GM23338 (cell line): ENCODE results near the gene FEZF1. TPM values are rescaled to one million over a fixed set of nuclear protein-coding genes. Genes with fewer than 3 reads are reported as not detected.

Source experiments
- ATAC-seq: fragments of 200-7000 bp; cut with Tn5 transposase; 3 replicates; pipeline ENCODE4 v1.9.1; 2020
- DNase-seq: peaks from one replicate; pipeline ENCODE4 v3.0.0-alpha.2; 2015; ENCODE audit warnings: low spot score
- H2AFZ ChIP-seq: fragments of 200-600 bp; sonication (generic); 2 replicates; pipeline ENCODE4 v1.8.0; 2016; ENCODE audit warnings: antibody characterized with exemption, mild to moderate bottlenecking, moderate library complexity
- H3F3A ChIP-seq: fragments of 200-600 bp; sonication (generic); replicated peaks from 2 replicates; pipeline ENCODE4 v1.8.0; 2017; ENCODE audit warnings: antibody characterized with exemption, mixed run types, low read depth
- H3K27ac ChIP-seq: fragments of 200-600 bp; sonication (generic); 2 replicates; pipeline ENCODE4 v1.6.1; 2016; ENCODE audit warnings: low read depth
- H3K27me3 ChIP-seq: fragments of 200-600 bp; sonication (generic); 2 replicates; pipeline ENCODE4 v1.8.0; 2016; ENCODE audit warnings: mild to moderate bottlenecking, mixed run types, moderate library complexity; ENCODE audit not compliant: insufficient read depth
- H3K36me3 ChIP-seq: fragments of 200-600 bp; sonication (generic); 2 replicates; pipeline ENCODE4 v1.8.0; 2016; ENCODE audit warnings: mild to moderate bottlenecking; ENCODE audit not compliant: insufficient read depth
- H3K4me1 ChIP-seq: fragments of 200-600 bp; sonication (generic); 2 replicates; pipeline ENCODE4 v1.8.0; 2016; ENCODE audit warnings: mild to moderate bottlenecking, moderate library complexity; ENCODE audit not compliant: insufficient read depth
- H3K4me2 ChIP-seq: fragments of 200-600 bp; sonication (generic); 2 replicates; pipeline ENCODE4 v1.7.1; 2017; ENCODE audit warnings: mixed run types
- H3K4me3 ChIP-seq: fragments of 200-600 bp; sonication (generic); 2 replicates; pipeline ENCODE4 v1.6.1; 2016; ENCODE audit warnings: mixed run types
- H3K79me2 ChIP-seq: fragments of 200-600 bp; sonication (generic); replicated peaks from 2 replicates; pipeline ENCODE4 v1.8.0; 2017; ENCODE audit warnings: mild to moderate bottlenecking; ENCODE audit not compliant: insufficient read depth
- H3K9me2 ChIP-seq: fragments of 200-600 bp; sonication (generic); 2 replicates; pipeline ENCODE4 v1.8.0; 2017; ENCODE audit not compliant: insufficient read depth
- H4K20me1 ChIP-seq: fragments of 200-600 bp; sonication (generic); replicated peaks from 2 replicates; pipeline ENCODE4 v1.8.0; 2017; ENCODE audit warnings: mild to moderate bottlenecking; ENCODE audit not compliant: insufficient read depth
- H3K27ac Mint-ChIP-seq: 2 replicates; pipeline ENCODE4 v1.8.0; 2020; ENCODE audit warnings: inconsistent platforms, mild to moderate bottlenecking, moderate library complexity, mixed read lengths
- H3K27me3 Mint-ChIP-seq: 3 replicates; pipeline ENCODE4 v1.8.0; 2022; ENCODE audit warnings: low read depth, mild to moderate bottlenecking, moderate library complexity, mixed read lengths, inconsistent platforms; ENCODE audit not compliant: insufficient read depth, poor library complexity
- H3K36me3 Mint-ChIP-seq: 3 replicates; pipeline ENCODE4 v1.8.0; 2021; ENCODE audit warnings: low read depth, mild to moderate bottlenecking, inconsistent platforms, moderate library complexity, mixed read lengths
- H3K4me1 Mint-ChIP-seq: 3 replicates; pipeline ENCODE4 v1.8.0; 2020; ENCODE audit warnings: mild to moderate bottlenecking, inconsistent platforms, mixed read lengths
- H3K4me3 Mint-ChIP-seq: 3 replicates; pipeline ENCODE4 v1.8.0; 2021; ENCODE audit warnings: moderate library complexity, mild to moderate bottlenecking, inconsistent platforms, mixed read lengths
- H3K9me3 Mint-ChIP-seq: 3 replicates; pipeline ENCODE4 v1.8.0; 2020; ENCODE audit warnings: moderate library complexity, mild to moderate bottlenecking, inconsistent platforms, mixed read lengths
- CREB1 ChIP-seq: fragments of 250-450 bp; sonication (Bioruptor Pico); IDR thresholded peaks from 2 replicates; pipeline ENCODE4 v1.5.0; 2020; ENCODE audit warnings: low read depth, mild to moderate bottlenecking, moderate library complexity
- EZH2 ChIP-seq: fragments of 200-600 bp; sonication (generic); IDR thresholded peaks from one replicate; pipeline ENCODE4 v1.8.0; 2017; ENCODE audit warnings: antibody characterized with exemption, mild to moderate bottlenecking, low read depth; ENCODE audit not compliant: unreplicated experiment
- JUNB ChIP-seq: IDR thresholded peaks from one replicate; pipeline ENCODE4 v1.6.1; 2016; ENCODE audit warnings: antibody characterized with exemption; ENCODE audit not compliant: unreplicated experiment
- NANOG ChIP-seq: IDR thresholded peaks from 2 replicates; pipeline ENCODE4 v1.6.1; 2016; ENCODE audit warnings: antibody characterized with exemption, borderline replicate concordance
- POLR2AphosphoS5 ChIP-seq: IDR thresholded peaks from 2 replicates; pipeline ENCODE4 v1.6.1; 2016; ENCODE audit warnings: antibody characterized with exemption, low read depth
- STAT1 ChIP-seq: IDR thresholded peaks from one replicate; pipeline ENCODE4 v1.6.1; 2016; ENCODE audit warnings: antibody characterized with exemption; ENCODE audit not compliant: unreplicated experiment
- ZNF114 ChIP-seq: fragments of 250-450 bp; sonication (Bioruptor Pico); IDR thresholded peaks from 2 replicates; pipeline ENCODE4 v1.5.0; 2020; ENCODE audit warnings: mild to moderate bottlenecking, moderate library complexity
- ZNF331 ChIP-seq: fragments of 250-450 bp; sonication (Bioruptor Pico); IDR thresholded peaks from 2 replicates; pipeline ENCODE4 v1.5.0; 2020; ENCODE audit warnings: low read depth, mild to moderate bottlenecking, moderate library complexity
- polyA plus RNA-seq: library from polyadenylated mRNA; unstranded; fragments of >200 nt; fragmentation: Nextera tagmentation; extraction: Ambion mirVana; gene quantifications from 2 replicates; pipeline ENCODE4 v1.2.1, GENCODE V29; 2016
- total RNA-seq: library from RNA; depleted of rRNA; stranded (reverse); fragments of >200 nt; shearing (Covaris generic); gene quantifications from 2 replicates; pipeline ENCODE4 v1.2.3, GENCODE V29; 2014
- TF ChIP-seq, protein P1 (sequence below): IDR thresholded peaks from one replicate; pipeline ENCODE4 v1.6.1; 2018; ENCODE audit warnings: antibody characterized with exemption; ENCODE audit not compliant: unreplicated experiment
- TF ChIP-seq, protein P2 (sequence below), 2 experiments: fragments of 200-600 bp in 1 of 2; sonication (generic) in 1 of 2; conservative IDR thresholded peaks; 2 replicates each; pipeline versions ENCODE4 v1.5.1 to v1.6.1; 2016 to 2017; ENCODE audit warnings: antibody characterized with exemption in 2 of 2, low read depth in 2 of 2, mild to moderate bottlenecking in 2 of 2, moderate library complexity in 1 of 2

The FEZF1 gene
- total and polyA plus RNA-seq, 2 experiments from 2014 or later, result 1.0 to 2.3 TPM

DNA sequence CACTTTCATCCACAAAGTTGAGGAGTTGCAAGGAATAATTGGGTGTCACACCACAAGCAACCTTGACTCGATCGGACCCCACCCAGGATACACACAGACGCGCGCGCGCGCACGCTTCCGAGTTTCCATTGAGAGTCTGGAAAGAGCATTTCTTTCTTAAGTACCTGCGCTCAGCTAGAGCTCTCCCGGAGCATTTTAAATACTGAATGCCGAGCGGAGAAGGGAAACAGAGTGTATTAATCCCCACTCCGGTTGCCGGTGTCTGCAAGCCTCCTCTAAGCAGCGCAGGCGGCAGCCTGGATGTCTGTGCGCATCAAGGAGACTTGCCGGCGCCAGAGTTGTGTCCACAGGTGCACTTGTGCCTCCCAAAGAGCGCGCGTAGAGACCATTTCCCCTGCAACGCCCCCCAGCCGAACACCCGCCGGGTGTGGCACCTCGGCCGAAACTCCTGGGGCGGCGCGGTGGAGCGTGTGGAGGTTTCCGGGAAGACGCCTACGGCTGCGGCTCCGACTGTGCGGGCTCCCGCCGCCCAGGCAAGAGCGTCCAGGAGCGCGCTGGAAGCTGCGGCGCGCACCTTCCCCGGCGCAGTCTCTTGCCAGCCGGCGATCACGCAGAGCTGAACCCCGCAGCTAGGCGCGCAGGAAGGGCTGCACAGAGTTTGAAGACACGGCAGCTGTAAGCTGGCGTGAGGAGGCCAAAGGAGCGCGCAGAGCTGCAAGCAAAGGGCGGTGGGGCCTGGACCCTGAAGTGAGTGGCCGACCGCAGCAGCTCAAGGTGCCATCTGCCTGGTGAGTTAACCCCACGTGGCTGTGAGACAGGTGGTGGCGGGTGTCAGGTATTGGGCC lies 1.1 kb upstream of the FEZF1 start:
- no peak for TF ChIP-seq STAT1
- TF ChIP-seq POLR2AphosphoS5, result no peak
- TF ChIP-seq ZNF114 (CRISPR knock-in tag), result no peak
- peak; percentile 93 for TF ChIP-seq EZH2
- TF ChIP-seq, protein P1, sequence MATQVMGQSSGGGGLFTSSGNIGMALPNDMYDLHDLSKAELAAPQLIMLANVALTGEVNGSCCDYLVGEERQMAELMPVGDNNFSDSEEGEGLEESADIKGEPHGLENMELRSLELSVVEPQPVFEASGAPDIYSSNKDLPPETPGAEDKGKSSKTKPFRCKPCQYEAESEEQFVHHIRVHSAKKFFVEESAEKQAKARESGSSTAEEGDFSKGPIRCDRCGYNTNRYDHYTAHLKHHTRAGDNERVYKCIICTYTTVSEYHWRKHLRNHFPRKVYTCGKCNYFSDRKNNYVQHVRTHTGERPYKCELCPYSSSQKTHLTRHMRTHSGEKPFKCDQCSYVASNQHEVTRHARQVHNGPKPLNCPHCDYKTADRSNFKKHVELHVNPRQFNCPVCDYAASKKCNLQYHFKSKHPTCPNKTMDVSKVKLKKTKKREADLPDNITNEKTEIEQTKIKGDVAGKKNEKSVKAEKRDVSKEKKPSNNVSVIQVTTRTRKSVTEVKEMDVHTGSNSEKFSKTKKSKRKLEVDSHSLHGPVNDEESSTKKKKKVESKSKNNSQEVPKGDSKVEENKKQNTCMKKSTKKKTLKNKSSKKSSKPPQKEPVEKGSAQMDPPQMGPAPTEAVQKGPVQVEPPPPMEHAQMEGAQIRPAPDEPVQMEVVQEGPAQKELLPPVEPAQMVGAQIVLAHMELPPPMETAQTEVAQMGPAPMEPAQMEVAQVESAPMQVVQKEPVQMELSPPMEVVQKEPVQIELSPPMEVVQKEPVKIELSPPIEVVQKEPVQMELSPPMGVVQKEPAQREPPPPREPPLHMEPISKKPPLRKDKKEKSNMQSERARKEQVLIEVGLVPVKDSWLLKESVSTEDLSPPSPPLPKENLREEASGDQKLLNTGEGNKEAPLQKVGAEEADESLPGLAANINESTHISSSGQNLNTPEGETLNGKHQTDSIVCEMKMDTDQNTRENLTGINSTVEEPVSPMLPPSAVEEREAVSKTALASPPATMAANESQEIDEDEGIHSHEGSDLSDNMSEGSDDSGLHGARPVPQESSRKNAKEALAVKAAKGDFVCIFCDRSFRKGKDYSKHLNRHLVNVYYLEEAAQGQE, result no peak
- Histone ChIP-seq H4K20me1 (0 out of 2 replicates have a peak, but pooled peaks cover 3% of the 10 kb centered on the region), H2AFZ (peak overlapping the region; percentile 87), H3K4me1 (peaks cover 58% of the 10 kb centered on the region), H3K79me2 (no peaks in the 10 kb centered on the region), H3K36me3 (no peaks in the 10 kb centered on the region), H3K4me2 (peak overlapping the region; percentile 93), H3F3A (peaks cover 31% of the 10 kb centered on the region), H3K4me3 (peak overlapping the region; percentile 74), H3K9me2 (no peaks in the 10 kb centered on the region), H3K27ac (no peak overlapping the region), H3K27me3 (peaks cover 100% of the 10 kb centered on the region)
- ATAC-seq, result peak; percentile 26
- no peak overlapping the region for H3K27ac Mint-ChIP-seq
- no peaks in the 10 kb centered on the region for H3K36me3 Mint-ChIP-seq
- H3K4me1 Mint-ChIP-seq, result peaks cover 49% of the 10 kb centered on the region
- peaks cover 88% of the 10 kb centered on the region for H3K27me3 Mint-ChIP-seq
- peak; percentile 70 for DNase-seq
- no peaks in the 10 kb centered on the region for H3K9me3 Mint-ChIP-seq
- peak overlapping the region; percentile 83 for H3K4me3 Mint-ChIP-seq

DNA sequence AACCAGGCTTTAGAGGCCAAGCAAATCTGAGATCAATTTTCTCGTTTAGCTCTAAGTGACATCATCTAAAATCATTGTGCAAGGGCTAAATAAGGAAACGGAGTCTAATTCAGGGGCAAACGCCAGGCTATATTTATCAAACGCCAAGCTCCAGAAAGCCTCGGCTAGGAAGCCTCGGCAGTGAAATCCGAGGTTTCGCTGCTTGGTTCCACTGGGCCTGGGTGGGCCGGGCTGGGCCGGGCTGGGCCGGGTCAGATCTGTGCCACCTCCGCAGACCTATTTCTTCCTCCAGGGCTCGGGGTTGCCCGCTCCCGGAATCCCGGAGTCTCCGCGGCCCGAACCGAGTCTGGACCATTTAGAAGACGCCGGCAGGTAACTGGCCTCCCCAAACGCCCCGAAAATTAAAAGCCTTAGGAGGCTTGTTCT lies 459 bp upstream of the FEZF1 start:
- peaks cover 100% of the 10 kb centered on the region for H3K27me3 ChIP-seq
- peak overlapping the region; percentile 87 for H2AFZ ChIP-seq
- no peaks in the 10 kb centered on the region for H3K36me3 Mint-ChIP-seq
- peaks cover 31% of the 10 kb centered on the region for H3F3A ChIP-seq
- no peaks in the 10 kb centered on the region for H3K9me2 ChIP-seq
- no peaks in the 10 kb centered on the region for H3K9me3 Mint-ChIP-seq
- DNase-seq (peak; percentile 60), ATAC-seq (0 out of 3 replicates have a peak, but pooled peaks have one; percentile 1)
- no peak overlapping the region for H3K27ac ChIP-seq
- peak overlapping the region; percentile 83 for H3K4me3 Mint-ChIP-seq
- no peak overlapping the region for H3K27ac Mint-ChIP-seq
- peaks cover 60% of the 10 kb centered on the region for H3K4me1 ChIP-seq
- H3K4me2 ChIP-seq, result peak overlapping the region; percentile 93
- peaks cover 91% of the 10 kb centered on the region for H3K27me3 Mint-ChIP-seq
- peaks cover 52% of the 10 kb centered on the region for H3K4me1 Mint-ChIP-seq
- peak overlapping the region; percentile 74 for H3K4me3 ChIP-seq
- 0 out of 2 replicates have a peak, but pooled peaks cover 3% of the 10 kb centered on the region for H4K20me1 ChIP-seq
- no peaks in the 10 kb centered on the region for H3K36me3 ChIP-seq
- H3K79me2 ChIP-seq, result no peaks in the 10 kb centered on the region
- TF ChIP-seq JUNB (no peak), CREB1 (no peak), ZNF331 (CRISPR knock-in tag) (no peak), EZH2 (no peak), NANOG (no peak), POLR2AphosphoS5 (no peak), STAT1 (no peak)
- TF ChIP-seq, protein P2, sequence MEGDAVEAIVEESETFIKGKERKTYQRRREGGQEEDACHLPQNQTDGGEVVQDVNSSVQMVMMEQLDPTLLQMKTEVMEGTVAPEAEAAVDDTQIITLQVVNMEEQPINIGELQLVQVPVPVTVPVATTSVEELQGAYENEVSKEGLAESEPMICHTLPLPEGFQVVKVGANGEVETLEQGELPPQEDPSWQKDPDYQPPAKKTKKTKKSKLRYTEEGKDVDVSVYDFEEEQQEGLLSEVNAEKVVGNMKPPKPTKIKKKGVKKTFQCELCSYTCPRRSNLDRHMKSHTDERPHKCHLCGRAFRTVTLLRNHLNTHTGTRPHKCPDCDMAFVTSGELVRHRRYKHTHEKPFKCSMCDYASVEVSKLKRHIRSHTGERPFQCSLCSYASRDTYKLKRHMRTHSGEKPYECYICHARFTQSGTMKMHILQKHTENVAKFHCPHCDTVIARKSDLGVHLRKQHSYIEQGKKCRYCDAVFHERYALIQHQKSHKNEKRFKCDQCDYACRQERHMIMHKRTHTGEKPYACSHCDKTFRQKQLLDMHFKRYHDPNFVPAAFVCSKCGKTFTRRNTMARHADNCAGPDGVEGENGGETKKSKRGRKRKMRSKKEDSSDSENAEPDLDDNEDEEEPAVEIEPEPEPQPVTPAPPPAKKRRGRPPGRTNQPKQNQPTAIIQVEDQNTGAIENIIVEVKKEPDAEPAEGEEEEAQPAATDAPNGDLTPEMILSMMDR (conservative IDR thresholded peaks at IDR 0.05; ENCODE audit: low read depth in 2 of 2), result no peak
